Immature natural killer cell (primary cell): ENCODE data around the gene SPATA21. TPM values are rescaled to one million over a fixed set of nuclear protein-coding genes. Genes with fewer than 3 reads are reported as not detected.

ENCODE experiments used
- DNase-seq, 3 donors: peaks; one replicate each; pipeline ENCODE4 v3.0.0; 2022; ENCODE audit warnings: mixed read lengths in 1 of 3
- H3K27ac Mint-ChIP-seq, 6 donors: one replicate each; pipeline ENCODE4 v1.8.0; 2020; ENCODE audit warnings: mixed read lengths in 6 of 6, mild to moderate bottlenecking in 5 of 6, inconsistent platforms in 4 of 6, moderate library complexity in 3 of 6
- H3K27me3 Mint-ChIP-seq, 3 donors: one replicate each; pipeline ENCODE4 v1.8.0; 2020 to 2021; ENCODE audit warnings: low read depth in 3 of 3, mild to moderate bottlenecking in 3 of 3, mixed read lengths in 3 of 3, moderate library complexity in 3 of 3, inconsistent platforms in 1 of 3
- H3K36me3 Mint-ChIP-seq, 3 donors: one replicate each; pipeline ENCODE4 v1.8.0; 2020; ENCODE audit warnings: mixed read lengths in 3 of 3, inconsistent platforms in 2 of 3, mild to moderate bottlenecking in 2 of 3
- H3K4me1 Mint-ChIP-seq, 2 donors: one replicate each; pipeline ENCODE4 v1.8.0; 2020; ENCODE audit warnings: inconsistent platforms in 2 of 2, mild to moderate bottlenecking in 2 of 2, mixed read lengths in 2 of 2, moderate library complexity in 1 of 2
- H3K4me3 Mint-ChIP-seq, 5 donors: one replicate each; pipeline ENCODE4 v1.8.0; 2020; ENCODE audit warnings: mild to moderate bottlenecking in 5 of 5, mixed read lengths in 5 of 5, inconsistent platforms in 3 of 5, moderate library complexity in 3 of 5
- H3K9me3 Mint-ChIP-seq, 6 donors: one replicate each; pipeline ENCODE4 v1.8.0; 2020; ENCODE audit warnings: mild to moderate bottlenecking in 6 of 6, mixed read lengths in 6 of 6, inconsistent platforms in 4 of 6, moderate library complexity in 3 of 6
- polyA plus RNA-seq, 3 donors: library from polyadenylated mRNA; unstranded; fragments of 300-500 nt; fragmentation: Illumina TruSeq; gene quantifications; one replicate each; pipeline ENCODE4 v1.2.3, GENCODE V29; 2021

SPATA21 gene
- polyA plus RNA-seq, 3 donors from 2014 or later: not detected

GRCh38 chr1:16445052-16445451 is 7.8 kb upstream of the SPATA21 start:
- no peak overlapping the region for H3K4me3 Mint-ChIP-seq
- H3K27ac Mint-ChIP-seq: no peak overlapping the region
- peaks cover 36 to 62% of the 10 kb centered on the region in 2 donors for H3K4me1 Mint-ChIP-seq
- peaks cover 4 to 17% (median 6%) of the 10 kb centered on the region in 3 donors for H3K27me3 Mint-ChIP-seq
- H3K36me3 Mint-ChIP-seq: peaks cover 11 to 28% (median 16%) of the 10 kb centered on the region in 3 donors
- no peak for DNase-seq
- H3K9me3 Mint-ChIP-seq: no peaks in the 10 kb centered on the region

- no peak for DNase-seq
- H3K27me3 Mint-ChIP-seq: peaks cover 4 to 17% (median 7%) of the 10 kb centered on the region in 3 donors
- H3K27ac Mint-ChIP-seq: peak overlapping the region in 1 of 6 donors; percentile 29
- peaks cover 6 to 19% (median 7%) of the 10 kb centered on the region in 3 donors for H3K36me3 Mint-ChIP-seq
- no peaks in the 10 kb centered on the region for H3K9me3 Mint-ChIP-seq
- H3K4me1 Mint-ChIP-seq: peaks cover 34 to 56% of the 10 kb centered on the region in 2 donors
- H3K4me3 Mint-ChIP-seq: no peak overlapping the region
These were observed 6.9 kb upstream of the SPATA21 start for GRCh38 chr1:16443975-16444770.

- peaks cover 0 to 9% (median 0%) of the 10 kb centered on the region in 3 donors for H3K36me3 Mint-ChIP-seq
- H3K27me3 Mint-ChIP-seq: peaks cover 4 to 17% (median 7%) of the 10 kb centered on the region in 3 donors
- no peak for DNase-seq
- H3K4me1 Mint-ChIP-seq: peaks cover 34 to 52% of the 10 kb centered on the region in 2 donors
- H3K27ac Mint-ChIP-seq: peak overlapping the region in 5 of 6 donors; percentile 17 to 74 (median 61)
- H3K4me3 Mint-ChIP-seq: peak overlapping the region; percentile 30 to 67 (median 54)
- H3K9me3 Mint-ChIP-seq: no peaks in the 10 kb centered on the region
These were observed 5.7 kb upstream of the SPATA21 start for GRCh38 chr1:16442941-16443340.

DNA sequence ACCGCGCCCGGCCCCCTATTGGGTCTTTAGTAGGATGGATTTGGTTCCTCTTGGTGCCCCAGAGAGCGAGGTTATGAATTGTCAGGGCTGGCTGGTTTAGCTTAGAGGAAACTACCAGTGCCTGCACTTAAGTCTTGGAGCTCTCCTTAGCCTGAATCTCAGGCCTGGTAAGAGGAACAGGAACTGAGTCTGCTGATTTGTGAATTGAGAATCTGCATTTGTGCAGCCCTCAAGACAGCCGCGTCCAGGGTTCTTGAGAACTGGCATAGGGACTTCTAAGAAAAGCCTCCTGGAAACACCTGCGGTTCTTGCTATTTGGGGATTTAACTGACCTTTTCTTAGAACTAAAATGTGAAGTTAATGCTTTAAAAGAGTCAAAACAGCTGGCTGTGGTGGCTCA is 5.0 kb upstream of the SPATA21 start:
- H3K4me3 Mint-ChIP-seq: peak overlapping the region; percentile 52 to 94 (median 91)

DNA sequence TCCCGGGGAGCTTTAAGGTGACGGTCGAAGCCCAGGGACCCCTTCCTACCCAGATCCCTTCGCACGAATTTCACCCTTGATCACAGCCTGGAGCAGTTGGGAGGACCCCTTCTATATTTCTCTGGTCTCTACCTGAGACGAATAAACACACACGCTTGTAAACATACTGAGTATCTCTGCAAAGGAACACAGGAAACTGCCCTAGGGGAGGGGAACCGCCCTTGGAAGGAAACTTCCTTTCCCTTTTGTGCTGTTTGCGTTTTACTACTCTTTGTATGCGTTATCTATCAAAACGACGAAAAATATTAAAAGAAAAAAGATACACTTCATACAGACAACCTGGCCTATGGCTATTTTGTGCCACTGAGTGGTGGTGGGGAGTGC is 4.0 kb upstream of the SPATA21 start:
- no peak for DNase-seq
- H3K9me3 Mint-ChIP-seq: no peaks in the 10 kb centered on the region
- peaks cover 31 to 47% of the 10 kb centered on the region in 2 donors for H3K4me1 Mint-ChIP-seq

More for the DNA sequence above, 5.0 kb upstream of the SPATA21 start:
- Mint-ChIP-seq H3K36me3 (peaks cover 0 to 5% (median 0%) of the 10 kb centered on the region in 3 donors), H3K27me3 (peaks cover 4 to 17% (median 7%) of the 10 kb centered on the region in 3 donors), H3K4me1 (peaks cover 31 to 49% of the 10 kb centered on the region in 2 donors), H3K9me3 (no peaks in the 10 kb centered on the region), H3K27ac (peak overlapping the region in 4 of 6 donors; percentile 66 to 95 (median 88))
- DNase-seq: no peak

GRCh38 chr1:16440470-16441281 is 3.5 kb upstream of the SPATA21 start, which contains the start of gene NECAP2:
Gene NECAP2 (plus strand): TSS chr1:16440724. CDS start chr1:16440762, 38 bp downstream.
- Mint-ChIP-seq H3K4me3 (peak within 1 kb of the TSS; percentile 91 to 94 (median 92)), H3K9me3 (no peaks in the 10 kb centered on the region), H3K27ac (peak within 1 kb of the TSS; percentile 87 to 95 (median 90)), H3K27me3 (peaks cover 4 to 16% (median 7%) of the 10 kb centered on the region in 3 donors), H3K36me3 (peaks cover 0 to 5% (median 0%) of the 10 kb centered on the region in 3 donors), H3K4me1 (peaks cover 31 to 47% of the 10 kb centered on the region in 2 donors)
- DNase-seq: peak; percentile 90 to 92 (median 91)

More for the DNA sequence above, 4.0 kb upstream of the SPATA21 start:
- Mint-ChIP-seq H3K36me3 (peaks cover 0 to 5% (median 0%) of the 10 kb centered on the region in 3 donors), H3K27me3 (peaks cover 4 to 17% (median 7%) of the 10 kb centered on the region in 3 donors), H3K4me3 (peak overlapping the region; percentile 91 to 94 (median 92)), H3K27ac (peak overlapping the region; percentile 87 to 95 (median 90))

DNA sequence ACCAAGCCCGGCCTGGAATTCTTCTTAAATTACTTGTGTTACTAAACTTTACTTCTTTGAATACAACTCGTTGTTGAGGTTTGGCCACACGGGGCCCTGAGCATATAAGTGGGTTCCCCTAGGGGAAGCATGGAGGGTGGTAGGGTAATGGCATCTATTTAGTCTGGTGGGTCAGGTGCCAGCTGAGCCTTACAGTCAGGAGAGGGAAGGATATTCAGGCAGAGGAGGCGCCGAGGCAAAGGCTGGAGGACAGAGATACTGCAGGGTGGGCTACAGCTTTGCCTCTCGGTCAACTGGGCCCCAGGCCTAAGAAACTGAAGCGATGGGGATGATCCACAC is 2.9 kb upstream of the SPATA21 start:
- peak overlapping the region; percentile 91 to 94 (median 92) for H3K4me3 Mint-ChIP-seq
- H3K27ac Mint-ChIP-seq: peak overlapping the region; percentile 87 to 95 (median 90)
- peaks cover 29 to 47% of the 10 kb centered on the region in 2 donors for H3K4me1 Mint-ChIP-seq
- no peaks in the 10 kb centered on the region for H3K9me3 Mint-ChIP-seq
- H3K36me3 Mint-ChIP-seq: peaks cover 0 to 5% (median 0%) of the 10 kb centered on the region in 3 donors
- H3K27me3 Mint-ChIP-seq: peaks cover 4 to 17% (median 7%) of the 10 kb centered on the region in 3 donors
- no peak for DNase-seq

- Mint-ChIP-seq H3K9me3 (no peaks in the 10 kb centered on the region), H3K36me3 (no peaks in the 10 kb centered on the region)
These were observed 1.7 kb upstream of the SPATA21 start for GRCh38 chr1:16438924-16439323.

DNA sequence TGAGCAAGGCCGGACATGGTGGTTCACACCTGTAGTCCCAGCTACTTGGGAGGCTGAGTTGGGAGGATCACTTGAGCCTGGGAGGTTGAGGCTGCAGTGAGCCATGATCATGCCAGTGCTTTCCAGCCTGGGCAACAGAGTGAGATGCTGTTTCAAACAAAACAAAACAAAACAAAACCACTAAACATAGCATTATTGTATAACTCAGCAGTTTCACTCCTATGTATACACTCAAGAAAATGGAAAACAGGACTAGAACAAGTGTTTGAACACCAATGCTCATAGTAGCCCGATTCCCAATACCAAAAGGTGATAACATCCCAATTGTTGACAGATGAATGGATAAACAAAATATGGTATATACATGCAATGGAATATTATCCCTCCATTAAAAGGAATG is 1.3 kb upstream of the SPATA21 start:
- Mint-ChIP-seq H3K27ac (no peak overlapping the region), H3K9me3 (no peaks in the 10 kb centered on the region), H3K36me3 (no peaks in the 10 kb centered on the region), H3K4me3 (peak overlapping the region in 1 of 5 donors; percentile 15), H3K27me3 (peaks cover 4 to 21% (median 7%) of the 10 kb centered on the region in 3 donors), H3K4me1 (peaks cover 24 to 37% of the 10 kb centered on the region in 2 donors)
- no peak for DNase-seq

More at GRCh38 chr1:16438924-16439323, 1.7 kb upstream of the SPATA21 start:
- Mint-ChIP-seq H3K4me3 (peak overlapping the region; percentile 12 to 26 (median 15)), H3K4me1 (peaks cover 26 to 40% of the 10 kb centered on the region in 2 donors), H3K27ac (no peak overlapping the region), H3K27me3 (peaks cover 4 to 19% (median 7%) of the 10 kb centered on the region in 3 donors)
- no peak for DNase-seq

DNA sequence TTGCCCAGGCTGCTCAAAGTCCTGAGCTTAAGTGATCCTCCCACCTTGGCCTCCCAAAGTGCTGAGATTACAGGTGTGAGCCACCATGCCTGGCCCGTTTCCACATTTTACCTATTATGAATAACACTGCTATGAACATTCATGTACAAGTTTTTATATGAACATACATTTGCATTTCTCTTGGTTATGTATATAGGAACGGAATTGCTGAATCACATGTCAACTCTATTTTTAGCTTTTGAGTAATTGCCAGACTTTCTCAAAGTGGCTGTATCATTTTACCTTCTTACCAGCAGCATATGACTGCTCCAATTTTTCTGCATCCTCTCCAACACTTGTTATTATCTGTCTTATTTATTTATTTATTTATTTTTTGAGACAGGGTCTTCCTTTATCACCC is 2.7 kb downstream of the SPATA21 start:
- H3K27ac Mint-ChIP-seq: no peak overlapping the region
- no peaks in the 10 kb centered on the region for H3K36me3 Mint-ChIP-seq
- no peaks in the 10 kb centered on the region for H3K4me1 Mint-ChIP-seq
- DNase-seq: no peak
- H3K9me3 Mint-ChIP-seq: no peaks in the 10 kb centered on the region
- peaks cover 0 to 13% (median 0%) of the 10 kb centered on the region in 3 donors for H3K27me3 Mint-ChIP-seq
- no peak overlapping the region for H3K4me3 Mint-ChIP-seq

DNA sequence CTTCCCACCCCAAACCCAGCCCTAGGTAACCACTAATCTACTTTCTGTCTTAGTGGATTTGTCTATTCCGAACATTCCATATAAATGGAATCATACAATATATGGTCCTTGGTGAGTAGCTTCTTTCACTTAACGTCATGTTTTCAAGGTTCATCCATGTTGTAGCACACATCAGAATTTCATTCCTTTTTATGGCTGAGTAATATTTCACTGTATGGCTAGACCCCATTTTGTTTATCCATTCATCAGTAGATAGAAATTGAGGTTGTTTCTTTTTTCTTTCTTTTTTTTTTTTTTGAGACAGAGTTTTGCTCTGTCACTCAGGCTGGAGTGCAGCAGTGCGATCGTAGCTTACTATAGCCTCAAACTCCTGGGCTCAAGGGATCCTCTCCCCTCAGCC is 3.2 kb downstream of the SPATA21 start:
- Mint-ChIP-seq H3K27me3 (peaks cover 0 to 13% (median 0%) of the 10 kb centered on the region in 3 donors), H3K4me3 (no peak overlapping the region), H3K4me1 (no peaks in the 10 kb centered on the region), H3K27ac (no peak overlapping the region), H3K9me3 (no peaks in the 10 kb centered on the region), H3K36me3 (no peaks in the 10 kb centered on the region)
- DNase-seq: no peak

GRCh38 chr1:16433030-16433429 is 4.2 kb downstream of the SPATA21 start:
- DNase-seq: no peak
- no peak overlapping the region for H3K27ac Mint-ChIP-seq

DNA sequence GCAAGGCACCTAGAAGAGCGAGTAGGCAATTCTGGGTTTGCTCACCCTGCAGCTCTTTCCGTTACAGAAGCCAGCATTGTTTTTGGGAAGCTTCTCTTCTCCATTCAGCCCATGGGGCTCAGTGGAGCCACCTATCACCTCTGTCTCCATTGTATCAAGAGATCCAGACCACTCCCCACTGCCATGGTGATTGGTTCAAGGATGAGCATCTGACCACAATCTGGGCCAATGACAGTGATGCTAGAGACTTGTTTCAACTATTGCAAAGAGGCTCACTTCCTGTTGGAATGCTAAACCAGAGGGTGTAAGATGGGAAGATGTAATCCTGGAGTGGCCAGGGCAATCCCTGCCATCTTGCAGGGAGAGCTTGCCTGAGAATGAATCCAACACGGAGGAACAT is 6.6 kb downstream of the SPATA21 start:
- Mint-ChIP-seq H3K27me3 (peaks cover 0 to 13% (median 0%) of the 10 kb centered on the region in 3 donors), H3K9me3 (no peaks in the 10 kb centered on the region), H3K4me1 (no peaks in the 10 kb centered on the region), H3K4me3 (no peak overlapping the region), H3K36me3 (no peaks in the 10 kb centered on the region), H3K27ac (no peak overlapping the region)
- no peak for DNase-seq

More at GRCh38 chr1:16433030-16433429, 4.2 kb downstream of the SPATA21 start:
- H3K27me3 Mint-ChIP-seq: peaks cover 0 to 13% (median 0%) of the 10 kb centered on the region in 3 donors
- H3K4me1 Mint-ChIP-seq: no peaks in the 10 kb centered on the region
- no peak overlapping the region for H3K4me3 Mint-ChIP-seq
- H3K36me3 Mint-ChIP-seq: no peaks in the 10 kb centered on the region
- H3K9me3 Mint-ChIP-seq: no peaks in the 10 kb centered on the region
